Uterus (tissue), 4 donors: Measurements from ENCODE around the gene PAM16. TPM values are rescaled to one million over a fixed set of nuclear protein-coding genes. Genes with fewer than 3 reads are reported as not detected.
A peak's percentile ranks its signal among the peaks of the same experiment; 100 is the strongest.

Source experiments
- DNase-seq, 2 donors: peaks; one replicate each; pipeline ENCODE4 v3.0.0-alpha.2; 2019 to 2020
- H3K27ac ChIP-seq, 2 donors: fragments of 200-600 bp; sonication (generic); 1 replicate in 1 of 2; 2 replicates in 1 of 2; pipeline ENCODE4 v1.5.1; 2016 to 2018
- H3K27me3 ChIP-seq, 2 donors: fragments of 200-600 bp; sonication (generic); one replicate each; pipeline ENCODE4 v1.5.1; 2018 to 2019; ENCODE audit warnings: control low read depth in 1 of 2
- H3K36me3 ChIP-seq, 2 donors: fragments of 200-600 bp; sonication (generic); one replicate each; pipeline ENCODE4 v1.5.1; 2019; ENCODE audit warnings: control low read depth in 1 of 2
- H3K4me1 ChIP-seq, 2 donors: fragments of 200-600 bp; sonication (generic); one replicate each; pipeline ENCODE4 v1.5.1; 2018 to 2019; ENCODE audit warnings: control low read depth in 1 of 2
- H3K4me3 ChIP-seq, 2 donors: fragments of 200-600 bp; sonication (generic); 1 replicate in 1 of 2; 2 replicates in 1 of 2; pipeline ENCODE4 v1.5.1; 2018 to 2019; ENCODE audit warnings: mild to moderate bottlenecking in 1 of 2
- H3K9me3 ChIP-seq, 2 donors: fragments of 200-600 bp; sonication (generic); one replicate each; pipeline ENCODE4 v1.5.1; 2019; ENCODE audit warnings: control low read depth in 1 of 2
- CTCF ChIP-seq, 4 experiments: fragments of 200-600 bp in 2 of 4; fragments of 450-650 bp in 2 of 4; sonication (generic) in 2 of 4; IDR thresholded peaks; one replicate each; pipeline ENCODE4 v1.5.1; 2016 to 2019; ENCODE audit warnings: antibody characterized with exemption in 4 of 4, mild to moderate bottlenecking in 2 of 4, moderate library complexity in 1 of 4
- POLR2A ChIP-seq, 2 donors: fragments of 450-650 bp; IDR thresholded peaks; one replicate each; pipeline ENCODE4 v1.6.1; 2016; ENCODE audit warnings: antibody characterized with exemption in 2 of 2, mild to moderate bottlenecking in 1 of 2, moderate library complexity in 1 of 2
- intact Hi-C: fragments of 100-400 bp; cut with DNase I; formaldehyde crosslinking; loops from one replicate; pipeline ENCODE4 v1.15.1; 2023; ENCODE audit warnings: low total_unique reads
- total RNA-seq, 4 donors: library from RNA; depleted of rRNA in 3 of 4; stranded (reverse); fragments of >200 nt in 3 of 4; gene quantifications; one replicate each; pipeline versions ENCODE4 v1.1.0 to v1.2.4, GENCODE V29; 2014 to 2023
- donor health status: DM: yes; HTN: yes; CAD: no.

PAM16 gene
- total RNA-seq, 4 donors from 2014 or later, result 8.9 to 438 (median 35.3) TPM

- no peaks in the 10 kb centered on the region for H3K27me3 ChIP-seq
- no peak overlapping the region for H3K4me3 ChIP-seq
- H3K36me3 ChIP-seq, result no peaks in the 10 kb centered on the region
- no peaks in the 10 kb centered on the region for H3K9me3 ChIP-seq
- intact Hi-C loops, result no loop called here
- H3K27ac ChIP-seq, result peak overlapping the region in 1 of 2 donors; percentile 68
- H3K4me1 ChIP-seq, result peaks cover 0 to 25% of the 10 kb centered on the region in 2 donors
- TF ChIP-seq POLR2A (IDR thresholded peaks at IDR 0.05), result no peak
- no peak for TF ChIP-seq CTCF (IDR thresholded peaks at IDR 0.05)
- no peak for DNase-seq
Observed at GRCh38 chr16:4381935-4382794, 31.0 kb upstream of the PAM16 start.

GRCh38 chr16:4381072-4381934 lies 30.2 kb upstream of the PAM16 start:
- Histone ChIP-seq H3K9me3 (no peaks in the 10 kb centered on the region), H3K4me3 (no peak overlapping the region), H3K27me3 (no peaks in the 10 kb centered on the region), H3K36me3 (no peaks in the 10 kb centered on the region), H3K27ac (no peak overlapping the region), H3K4me1 (peaks cover 0 to 29% of the 10 kb centered on the region in 2 donors)
- no peak for TF ChIP-seq POLR2A (IDR thresholded peaks at IDR 0.05)
- no peak for TF ChIP-seq CTCF (IDR thresholded peaks at IDR 0.05)
- intact Hi-C loops, result no loop called here
- DNase-seq, result no peak

- intact Hi-C loops, result no loop called here
- TF ChIP-seq POLR2A (IDR thresholded peaks at IDR 0.05), result no peak
- TF ChIP-seq CTCF (IDR thresholded peaks at IDR 0.05), result no peak
- Histone ChIP-seq H3K27ac (peak overlapping the region; percentile 45 to 46), H3K4me1 (peaks cover 0 to 30% of the 10 kb centered on the region in 2 donors), H3K9me3 (no peaks in the 10 kb centered on the region), H3K4me3 (no peak overlapping the region), H3K36me3 (no peaks in the 10 kb centered on the region), H3K27me3 (no peaks in the 10 kb centered on the region)
- no peak for DNase-seq
Observed at GRCh38 chr16:4380119-4381063, 29.3 kb upstream of the PAM16 start.

GRCh38 chr16:4378999-4379690 lies 28.0 kb upstream of the PAM16 start:
- Histone ChIP-seq H3K4me3 (no peak overlapping the region), H3K9me3 (no peaks in the 10 kb centered on the region), H3K27ac (peak overlapping the region; percentile 96 to 97), H3K4me1 (peaks cover 0 to 37% of the 10 kb centered on the region in 2 donors), H3K36me3 (no peaks in the 10 kb centered on the region), H3K27me3 (no peaks in the 10 kb centered on the region)
- no peak for DNase-seq
- intact Hi-C loops, result no loop called here
- TF ChIP-seq POLR2A (IDR thresholded peaks at IDR 0.05) (no peak), CTCF (IDR thresholded peaks at IDR 0.05) (no peak)
